K562 (cell line): ENCODE results near the gene IGF2BP1. TPM values are rescaled to one million over a fixed set of nuclear protein-coding genes. Genes with fewer than 3 reads are reported as not detected.

Experiments
- BCLAF1 ChIP-seq, 2 experiments: fragments of 450-650 bp in 1 of 2; IDR thresholded peaks; 2 replicates each; pipeline ENCODE4 v1.6.1; 2011 to 2017; ENCODE audit warnings: low read depth in 2 of 2, antibody characterized with exemption in 1 of 2, borderline replicate concordance in 1 of 2, low read length in 1 of 2, mild to moderate bottlenecking in 1 of 2, mixed read lengths in 1 of 2; ENCODE audit not compliant: control insufficient read depth in 1 of 2
- CEBPG ChIP-seq, 3 experiments: fragments of 200-800 bp in 1 of 3; sonication (Bioruptor generic) in 1 of 3; sonication (generic) in 1 of 3; formaldehyde crosslinking in 1 of 3; IDR thresholded peaks in 2 of 3; conservative IDR thresholded peaks in 1 of 3; 2 replicates each; pipeline versions ENCODE4 v1.6.1 to v1.8.0; 2016 to 2022; ENCODE audit warnings: missing compliant biosample characterization in 2 of 3, missing genetic modification characterization in 2 of 3, mild to moderate bottlenecking in 1 of 3, missing genetic modification reagents in 1 of 3
- HNRNPUL1 ChIP-seq: fragments of 200-400 bp; formaldehyde crosslinking; IDR thresholded peaks from 2 replicates; pipeline ENCODE4 v1.6.1; 2017; ENCODE audit warnings: low read length
- RBM25 ChIP-seq: fragments of 200-400 bp; formaldehyde crosslinking; IDR thresholded peaks from 2 replicates; pipeline ENCODE4 v1.6.1; 2018; ENCODE audit warnings: low read length, low read depth, moderate library complexity; ENCODE audit not compliant: severe bottlenecking
- RFX5 ChIP-seq: IDR thresholded peaks from 2 replicates; pipeline ENCODE4 v1.6.1; 2011; ENCODE audit warnings: low read depth, mild to moderate bottlenecking, improper control_type of control experiment, low read length
- SNAPC5 ChIP-seq: fragments of 250-450 bp; sonication (Bioruptor Pico); IDR thresholded peaks from 2 replicates; pipeline ENCODE4 v1.8.0; 2021; ENCODE audit warnings: moderate library complexity, mild to moderate bottlenecking, inconsistent platforms
- TGIF2 ChIP-seq: sonication (generic); formaldehyde crosslinking; IDR thresholded peaks from 2 replicates; pipeline ENCODE4 v1.8.1; 2022; ENCODE audit warnings: mild to moderate bottlenecking, missing genetic modification reagents, moderate library complexity
- TOE1 ChIP-seq, 2 experiments: fragments of 450-650 bp in 1 of 2; sonication (generic) in 1 of 2; formaldehyde crosslinking in 1 of 2; IDR thresholded peaks; 2 replicates each; pipeline versions ENCODE4 v1.7.1 to v1.8.0; 2016 to 2022; ENCODE audit warnings: borderline replicate concordance in 2 of 2, mild to moderate bottlenecking in 2 of 2, antibody characterized with exemption in 1 of 2, inconsistent platforms in 1 of 2, low read depth in 1 of 2, missing genetic modification reagents in 1 of 2, moderate library complexity in 1 of 2
- U2AF1 ChIP-seq: fragments of 200-400 bp; formaldehyde crosslinking; optimal IDR thresholded peaks from 2 replicates; pipeline ENCODE3; 2017; ENCODE audit warnings: mild to moderate bottlenecking, low read depth, low read length, moderate library complexity
- ZNF318 ChIP-seq, 2 experiments: fragments of 450-650 bp; IDR thresholded peaks; 2 replicates each; pipeline ENCODE4 v1.6.1; 2016; ENCODE audit warnings: mild to moderate bottlenecking in 2 of 2, borderline replicate concordance in 1 of 2, low read depth in 1 of 2, moderate library complexity in 1 of 2
- polyA plus RNA-seq, 8 experiments: library from polyadenylated mRNA; depleted of rRNA in 4 of 8; stranded (reverse) in 5 of 8; unstranded in 3 of 8; fragments of >200 nt; fragmentation: Nextera tagmentation in 2 of 8; fragmentation: Illumina TruSeq in 1 of 8; extraction: Ambion mirVana in 2 of 8; extraction: Trizol in 1 of 8; gene quantifications; 2 replicates each; pipeline versions ENCODE4 v1.2.1 to v1.2.3, GENCODE V29; 2011 to 2014; ENCODE audit warnings: inconsistent platforms in 1 of 8, missing spikeins in 1 of 8
- total RNA-seq, 7 experiments: library from RNA; depleted of rRNA in 6 of 7; stranded (reverse); fragments of >200 nt in 6 of 7; fragmentation: Illumina TruSeq in 2 of 7; extraction: Trizol in 2 of 7; gene quantifications; 2 replicates each; pipeline versions ENCODE4 v1.2.1 to v1.2.3, GENCODE V29; 2011 to 2021; ENCODE audit warnings: low replicate concordance in 1 of 7

IGF2BP1 gene
- total and polyA plus RNA-seq, 9 of the 15 experiments (the other 6 are each of a cell fraction or from before 2014, with no cell fraction given) = 13.0 to 318 (median 53.6) TPM

- 0 out of 4 replicates have a peak, but pooled peaks of 1 of the 2 experiments have one; percentile 14 for TF ChIP-seq ZNF318 (IDR thresholded peaks at IDR 0.05; ENCODE audit: borderline replicate concordance in 1 of 2, low read depth in 1 of 2)
- no peak for TF ChIP-seq RFX5
- TF ChIP-seq TGIF2 (CRISPR knock-in tag) = no peak
- no peak for TF ChIP-seq BCLAF1 (IDR thresholded peaks at IDR 0.05; ENCODE audit: borderline replicate concordance in 1 of 2, control insufficient read depth in 1 of 2, low read depth in 2 of 2, low read length in 1 of 2)
- TF ChIP-seq CEBPG (CRISPR knock-in tag; IDR thresholded peaks at IDR 0.05) = no peak
- TF ChIP-seq CEBPG (tag; conservative IDR thresholded peaks at IDR 0.05 in 1 of 2, IDR thresholded peaks at IDR 0.05 in 1 of 2) = no peak
- peak; percentile 60 for TF ChIP-seq U2AF1
- peak; percentile 13 for TF ChIP-seq RBM25
- no peak for TF ChIP-seq TOE1 (IDR thresholded peaks at IDR 0.05; ENCODE audit: borderline replicate concordance)
- TF ChIP-seq TOE1 (CRISPR knock-in tag; IDR thresholded peaks at IDR 0.05; ENCODE audit: borderline replicate concordance, low read depth) = no peak
- TF ChIP-seq SNAPC5 (CRISPR knock-in tag) = no peak
- no peak for TF ChIP-seq HNRNPUL1
These were observed 1.0 kb upstream of the IGF2BP1 start (continued) for GRCh38 chr17:48995974-48996721.
